Measurements from ENCODE around the gene TAF1B. TPM values are rescaled to one million over a fixed set of nuclear protein-coding genes. Genes with fewer than 3 reads are reported as not detected.

Gene TAF1B
- total and polyA plus RNA-seq, 2 experiments from 2014 or later, result 8.0 to 19.4 TPM

DNA sequence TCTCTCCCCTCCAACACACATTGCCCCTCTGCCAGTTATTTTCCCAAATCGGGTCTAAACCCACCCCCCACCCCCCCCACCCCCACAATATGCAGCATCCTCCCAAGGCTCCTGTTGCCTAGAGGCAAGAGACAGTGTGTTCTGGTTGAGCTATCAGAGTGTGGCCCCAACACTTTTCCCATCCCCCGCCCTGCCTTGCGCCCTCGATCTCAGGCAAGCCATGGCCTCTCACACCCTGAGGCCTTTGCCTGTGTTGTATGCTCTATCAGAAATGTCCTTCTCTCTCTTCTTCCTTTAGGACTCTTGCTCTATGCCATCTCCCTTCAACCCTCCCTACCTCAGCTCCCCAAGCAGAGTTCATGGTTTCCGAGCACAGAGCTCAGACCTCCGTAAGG lies 98.7 kb downstream of the TAF1B start:
- Histone ChIP-seq H4K20me1 (ENCODE audit: insufficient read depth, poor library complexity, severe bottlenecking) (no peaks in the 10 kb centered on the region), H3K4me2 (no peak overlapping the region), H3K27me3 (no peaks in the 10 kb centered on the region), H3K4me1 (ENCODE audit: insufficient read depth) (peaks cover 26% of the 10 kb centered on the region), H2AFZ (no peak overlapping the region), H3K4me3 (no peak overlapping the region), H3K79me2 (no peaks in the 10 kb centered on the region), H3K9me2 (replicated peaks; ENCODE audit: insufficient read depth) (no peaks in the 10 kb centered on the region), H3K36me3 (replicated peaks; ENCODE audit: insufficient read depth, low read depth) (no peaks in the 10 kb centered on the region), H3K9me3 (ENCODE audit: low read depth) (no peaks in the 10 kb centered on the region), H3K27ac (no peak overlapping the region)
- TF ChIP-seq, protein P1, sequence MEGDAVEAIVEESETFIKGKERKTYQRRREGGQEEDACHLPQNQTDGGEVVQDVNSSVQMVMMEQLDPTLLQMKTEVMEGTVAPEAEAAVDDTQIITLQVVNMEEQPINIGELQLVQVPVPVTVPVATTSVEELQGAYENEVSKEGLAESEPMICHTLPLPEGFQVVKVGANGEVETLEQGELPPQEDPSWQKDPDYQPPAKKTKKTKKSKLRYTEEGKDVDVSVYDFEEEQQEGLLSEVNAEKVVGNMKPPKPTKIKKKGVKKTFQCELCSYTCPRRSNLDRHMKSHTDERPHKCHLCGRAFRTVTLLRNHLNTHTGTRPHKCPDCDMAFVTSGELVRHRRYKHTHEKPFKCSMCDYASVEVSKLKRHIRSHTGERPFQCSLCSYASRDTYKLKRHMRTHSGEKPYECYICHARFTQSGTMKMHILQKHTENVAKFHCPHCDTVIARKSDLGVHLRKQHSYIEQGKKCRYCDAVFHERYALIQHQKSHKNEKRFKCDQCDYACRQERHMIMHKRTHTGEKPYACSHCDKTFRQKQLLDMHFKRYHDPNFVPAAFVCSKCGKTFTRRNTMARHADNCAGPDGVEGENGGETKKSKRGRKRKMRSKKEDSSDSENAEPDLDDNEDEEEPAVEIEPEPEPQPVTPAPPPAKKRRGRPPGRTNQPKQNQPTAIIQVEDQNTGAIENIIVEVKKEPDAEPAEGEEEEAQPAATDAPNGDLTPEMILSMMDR (IDR thresholded peaks at IDR 0.05; ENCODE audit: poor library complexity), result no peak
- TF ChIP-seq EZH2 (IDR thresholded peaks at IDR 0.05; ENCODE audit: borderline replicate concordance), result no peak
- no peak for TF ChIP-seq EZH2phosphoT487 (IDR thresholded peaks at IDR 0.05; ENCODE audit: low read depth, severe bottlenecking, unreplicated experiment)
- no peak for DNase-seq (ENCODE audit: low spot score)
- 73% methylated on average over 6 of the region's 6 CpGs for WGBS (ENCODE audit: low lambda C conversion rate, missing lambda C conversion rate)

DNA sequence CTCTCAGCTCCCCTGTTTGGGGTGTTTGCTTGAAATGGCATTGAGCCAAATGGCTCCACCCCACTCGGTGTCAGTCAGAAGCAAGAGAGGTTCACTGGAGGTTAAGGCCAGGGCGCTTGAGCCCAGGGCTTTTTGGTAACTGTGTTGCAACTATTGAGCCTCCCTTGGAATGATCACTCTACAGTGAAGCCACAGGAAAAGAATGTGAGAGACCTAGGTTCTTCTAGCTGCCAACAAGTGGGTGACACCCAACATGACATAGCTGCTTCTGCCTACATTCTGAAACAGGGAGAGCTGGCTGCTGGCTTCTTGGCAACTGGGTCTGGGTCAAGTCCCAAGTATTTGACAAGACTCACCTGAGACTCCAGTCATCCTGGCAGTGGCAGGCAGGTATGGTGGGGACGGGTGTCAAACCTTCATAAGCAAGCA lies 101.1 kb downstream of the TAF1B start:
- no peak overlapping the region for H3K27ac ChIP-seq
- H3K79me2 ChIP-seq, result no peaks in the 10 kb centered on the region
- no peak overlapping the region for H2AFZ ChIP-seq
- no peaks in the 10 kb centered on the region for H4K20me1 ChIP-seq (ENCODE audit: insufficient read depth, poor library complexity, severe bottlenecking)
- TF ChIP-seq, protein P1 (IDR thresholded peaks at IDR 0.05; ENCODE audit: poor library complexity), result no peak
- TF ChIP-seq EZH2phosphoT487 (IDR thresholded peaks at IDR 0.05; ENCODE audit: low read depth, severe bottlenecking, unreplicated experiment) (no peak), EZH2 (IDR thresholded peaks at IDR 0.05; ENCODE audit: borderline replicate concordance) (no peak)
- H3K9me3 ChIP-seq (ENCODE audit: low read depth), result no peaks in the 10 kb centered on the region
- peaks cover 22% of the 10 kb centered on the region for H3K4me1 ChIP-seq (ENCODE audit: insufficient read depth)
- H3K36me3 ChIP-seq (replicated peaks; ENCODE audit: insufficient read depth, low read depth), result no peaks in the 10 kb centered on the region
- no peak overlapping the region for H3K4me3 ChIP-seq
- no peaks in the 10 kb centered on the region for H3K9me2 ChIP-seq (replicated peaks; ENCODE audit: insufficient read depth)
- no peak for DNase-seq (ENCODE audit: low spot score)
- H3K27me3 ChIP-seq, result no peaks in the 10 kb centered on the region
- no peak overlapping the region for H3K4me2 ChIP-seq
- WGBS (ENCODE audit: low lambda C conversion rate, missing lambda C conversion rate), result 68% methylated on average over 3 of the region's 3 CpGs

DNA sequence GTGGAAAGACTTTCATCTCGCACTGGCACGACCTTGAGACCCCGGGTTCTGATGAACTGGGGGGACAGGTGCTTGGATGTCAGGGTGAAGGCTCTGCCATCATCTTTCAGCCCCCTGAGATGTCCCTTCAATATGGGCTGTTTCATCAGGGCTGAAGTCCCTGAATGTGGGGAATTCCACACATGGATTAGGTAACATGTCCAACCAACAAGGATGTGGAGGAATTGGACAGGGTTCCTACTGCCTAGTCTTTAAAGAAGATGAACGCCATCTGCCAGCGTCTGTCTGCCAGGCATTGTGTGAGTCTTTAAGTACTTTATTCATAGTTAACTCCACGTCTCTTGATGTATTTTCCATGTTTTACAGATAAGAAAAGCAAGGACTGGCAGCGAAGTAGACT lies 102.3 kb downstream of the TAF1B start:
- Histone ChIP-seq H3K27ac (no peak overlapping the region), H3K4me2 (no peak overlapping the region), H3K9me2 (replicated peaks; ENCODE audit: insufficient read depth) (no peaks in the 10 kb centered on the region), H3K27me3 (no peaks in the 10 kb centered on the region), H3K4me1 (ENCODE audit: insufficient read depth) (peaks cover 9% of the 10 kb centered on the region), H4K20me1 (ENCODE audit: insufficient read depth, poor library complexity, severe bottlenecking) (no peaks in the 10 kb centered on the region), H3K36me3 (replicated peaks; ENCODE audit: insufficient read depth, low read depth) (no peaks in the 10 kb centered on the region), H3K9me3 (ENCODE audit: low read depth) (no peaks in the 10 kb centered on the region), H3K4me3 (no peak overlapping the region), H3K79me2 (no peaks in the 10 kb centered on the region), H2AFZ (no peak overlapping the region)
- 71% methylated on average over 7 of the region's 7 CpGs for WGBS (ENCODE audit: low lambda C conversion rate, missing lambda C conversion rate)
- DNase-seq (ENCODE audit: low spot score), result no peak
- TF ChIP-seq, protein P1 (IDR thresholded peaks at IDR 0.05; ENCODE audit: poor library complexity), result no peak
- TF ChIP-seq EZH2phosphoT487 (IDR thresholded peaks at IDR 0.05; ENCODE audit: low read depth, severe bottlenecking, unreplicated experiment), result no peak
- no peak for TF ChIP-seq EZH2 (IDR thresholded peaks at IDR 0.05; ENCODE audit: borderline replicate concordance)

DNA sequence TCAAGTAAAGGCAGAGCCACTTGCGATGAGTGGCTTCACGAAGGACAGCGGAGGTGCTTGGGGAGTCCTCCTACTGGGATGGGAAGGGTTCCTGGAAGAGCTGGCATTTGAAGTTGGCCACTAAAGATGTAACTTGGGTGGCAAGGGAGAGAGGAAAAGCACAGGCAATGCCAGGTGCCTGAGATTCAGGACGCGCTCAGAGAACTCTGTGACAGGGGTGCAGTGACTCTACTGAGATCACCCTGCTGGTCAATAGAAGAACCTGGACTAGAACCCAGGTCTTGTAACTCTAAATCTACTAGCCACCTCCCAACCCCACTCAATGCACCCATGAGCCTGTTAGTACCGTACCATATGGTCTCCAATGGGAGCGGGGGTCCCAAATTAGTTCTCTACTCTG lies 102.8 kb downstream of the TAF1B start:
- peaks cover 4% of the 10 kb centered on the region for H3K4me1 ChIP-seq (ENCODE audit: insufficient read depth)
- H3K36me3 ChIP-seq (replicated peaks; ENCODE audit: insufficient read depth, low read depth), result no peaks in the 10 kb centered on the region
- H3K27me3 ChIP-seq, result no peaks in the 10 kb centered on the region
- 73% methylated on average over 7 of the region's 7 CpGs for WGBS (ENCODE audit: low lambda C conversion rate, missing lambda C conversion rate)
- H3K27ac ChIP-seq, result no peak overlapping the region
- no peaks in the 10 kb centered on the region for H3K9me3 ChIP-seq (ENCODE audit: low read depth)
- H2AFZ ChIP-seq, result no peak overlapping the region
- H3K9me2 ChIP-seq (replicated peaks; ENCODE audit: insufficient read depth), result no peaks in the 10 kb centered on the region
- H3K79me2 ChIP-seq, result no peaks in the 10 kb centered on the region
- TF ChIP-seq, protein P1 (IDR thresholded peaks at IDR 0.05; ENCODE audit: poor library complexity), result no peak
- TF ChIP-seq EZH2 (IDR thresholded peaks at IDR 0.05; ENCODE audit: borderline replicate concordance) (no peak), EZH2phosphoT487 (IDR thresholded peaks at IDR 0.05; ENCODE audit: low read depth, severe bottlenecking, unreplicated experiment) (no peak)
- no peak overlapping the region for H3K4me3 ChIP-seq
- DNase-seq (ENCODE audit: low spot score), result no peak
- H4K20me1 ChIP-seq (ENCODE audit: insufficient read depth, poor library complexity, severe bottlenecking), result no peaks in the 10 kb centered on the region
- H3K4me2 ChIP-seq, result no peak overlapping the region
